NB4 (cell line): ENCODE results near the gene PDE9A.

Experiments
- CTCF ChIP-seq: IDR thresholded peaks from one replicate; pipeline ENCODE4 v1.5.1; 2012; ENCODE audit warnings: low read depth, low read length
- POLR2A ChIP-seq: IDR thresholded peaks from 2 replicates; pipeline ENCODE4 v1.6.1; 2011; ENCODE audit warnings: mild to moderate bottlenecking; ENCODE audit not compliant: insufficient read length; ENCODE audit errors: extremely low read depth
- TF ChIP-seq, protein P1 (sequence below): IDR thresholded peaks from 2 replicates; pipeline ENCODE4 v1.6.1; 2011; ENCODE audit warnings: low read depth, low read length

DNA sequence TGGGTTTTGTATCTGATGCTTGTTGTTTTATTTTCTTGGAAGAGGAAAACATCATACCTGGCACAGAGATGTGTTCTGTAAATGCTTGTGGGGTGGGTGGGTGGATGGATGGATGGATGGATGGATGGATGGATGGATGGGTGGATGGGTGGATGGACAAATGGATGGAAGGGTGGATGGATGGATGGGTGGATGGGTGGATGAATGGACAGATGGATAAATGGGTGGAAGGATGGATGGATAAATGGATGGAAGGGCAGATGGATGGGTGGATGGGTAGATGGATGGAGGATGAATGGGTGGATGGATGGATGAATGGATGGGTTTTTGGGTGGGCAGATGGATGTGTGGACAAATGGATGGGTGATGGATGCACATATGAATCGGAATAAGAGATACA lies 111.5 kb downstream of the PDE9A start:
- TF ChIP-seq, protein P1, sequence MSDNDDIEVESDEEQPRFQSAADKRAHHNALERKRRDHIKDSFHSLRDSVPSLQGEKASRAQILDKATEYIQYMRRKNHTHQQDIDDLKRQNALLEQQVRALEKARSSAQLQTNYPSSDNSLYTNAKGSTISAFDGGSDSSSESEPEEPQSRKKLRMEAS, result no peak
- TF ChIP-seq CTCF (no peak), POLR2A (no peak)
